Right lobe of liver (tissue), 6 donors: ENCODE data around the gene NFIB. TPM values are rescaled to one million over a fixed set of nuclear protein-coding genes. Genes with fewer than 3 reads are reported as not detected.

Experiments used
- ATAC-seq, 4 donors: fragments of 200-7000 bp; cut with Tn5 transposase; one replicate each; pipeline ENCODE4 v1.9.1; 2020; ENCODE audit warnings: mild to moderate bottlenecking in 4 of 4, moderate library complexity in 4 of 4
- DNase-seq, 3 donors: peaks; one replicate each; pipeline ENCODE4 v3.0.0-alpha.2; 2020
- H3K27ac ChIP-seq, 3 donors: fragments of 200-600 bp; one replicate each; pipeline ENCODE4 v1.8.0; 2022
- H3K27me3 ChIP-seq, 2 donors: fragments of 200-600 bp; one replicate each; pipeline ENCODE4 v1.8.0; 2022
- H3K36me3 ChIP-seq, 4 donors: fragments of 200-600 bp; sonication (generic) in 1 of 4; one replicate each; pipeline versions ENCODE4 v1.5.1 to v1.8.0; 2017 to 2022; ENCODE audit warnings: control low read depth in 1 of 4
- H3K4me1 ChIP-seq, 4 donors: fragments of 200-600 bp; sonication (generic) in 1 of 4; one replicate each; pipeline versions ENCODE4 v1.5.1 to v1.8.0; 2017 to 2022; ENCODE audit warnings: control low read depth in 1 of 4
- H3K4me3 ChIP-seq, 3 donors: fragments of 200-600 bp; one replicate each; pipeline ENCODE4 v1.8.0; 2022
- H3K9me3 ChIP-seq, 4 donors: fragments of 200-600 bp; sonication (generic) in 1 of 4; one replicate each; pipeline versions ENCODE4 v1.5.1 to v1.8.0; 2017 to 2022; ENCODE audit warnings: control low read depth in 1 of 4
- CTCF ChIP-seq, 4 donors: fragments of 200-600 bp in 3 of 4; fragments of 450-650 bp in 1 of 4; IDR thresholded peaks; one replicate each; pipeline versions ENCODE4 v1.5.1 to v1.8.0; 2016 to 2022; ENCODE audit warnings: antibody characterized with exemption in 4 of 4, mild to moderate bottlenecking in 2 of 4
- POLR2A ChIP-seq: fragments of 450-650 bp; IDR thresholded peaks from one replicate; pipeline ENCODE4 v1.6.1; 2017; ENCODE audit warnings: antibody characterized with exemption, mild to moderate bottlenecking
- WGBS: methylation state at CpG from one replicate; pipeline ENCODE4 v1.1.6; 2018; ENCODE audit warnings: low coverage, low lambda C conversion rate; ENCODE audit not compliant: insufficient coverage; ENCODE audit errors: missing lambda C conversion rate; 5-methylcytosine and 5-hydroxymethylcytosine counted together
- intact Hi-C, 2 donors: fragments of 100-400 bp; cut with DNase I; formaldehyde crosslinking; loops; one replicate each; pipeline versions ENCODE4 v1.11.2 to v1.14.1; 2022
- total RNA-seq, 6 experiments: library from RNA; depleted of rRNA in 2 of 6; stranded (reverse); fragments of >200 nt in 2 of 6; fragmentation: NEBNext Ultra II Directional in 3 of 6; extraction: Animal tissue kit (Norgen Biotek cat#: 25700) in 3 of 6; gene quantifications; one replicate each; pipeline versions ENCODE4 v1.1.0 to v1.2.4, GENCODE V29; 2016 to 2023
- donor health status: DM: no; HTN: yes; CAD: no.
- donor health status: DM: no; HTN: no; CAD: no.
- donor health status: DM: no; HTN: no; CAD: no.
- donor health status: DM: no; HTN: yes; CAD: no.
- donor health status: DM: no; HTN: yes; CAD: no.

The NFIB gene
- total RNA-seq, 6 experiments from 2014 or later = 23.0 to 45.3 (median 39.6) TPM

GRCh38 chr9:14087576-14087975 is 226.4 kb downstream of the NFIB start:
- no peak for DNase-seq
- WGBS = 93% methylated on average over 7 of the region's 7 CpGs
- H3K27ac ChIP-seq = no peak overlapping the region
- ATAC-seq = no peak
- intact Hi-C loops = no loop called here
- no peaks in the 10 kb centered on the region for H3K36me3 ChIP-seq
- no peaks in the 10 kb centered on the region for H3K27me3 ChIP-seq
- H3K9me3 ChIP-seq = no peaks in the 10 kb centered on the region
- no peak overlapping the region for H3K4me3 ChIP-seq
- no peak for TF ChIP-seq POLR2A
- no peak for TF ChIP-seq CTCF (IDR thresholded peaks at IDR 0.05)
- H3K4me1 ChIP-seq = peaks cover 0 to 5% (median 0%) of the 10 kb centered on the region in 4 donors

- no peaks in the 10 kb centered on the region for H3K27me3 ChIP-seq
- no peak overlapping the region for H3K27ac ChIP-seq
- ATAC-seq = no peak
- H3K36me3 ChIP-seq = no peaks in the 10 kb centered on the region
- no peak for DNase-seq
- 85% methylated on average over 5 of the region's 5 CpGs for WGBS
- intact Hi-C loops = no loop called here
- peaks cover 0 to 5% (median 0%) of the 10 kb centered on the region in 4 donors for H3K4me1 ChIP-seq
- H3K4me3 ChIP-seq = no peak overlapping the region
- TF ChIP-seq CTCF (IDR thresholded peaks at IDR 0.05) = no peak
- no peaks in the 10 kb centered on the region for H3K9me3 ChIP-seq
Observed at GRCh38 chr9:14086495-14086894, 227.4 kb downstream of the NFIB start.

GRCh38 chr9:14085810-14086209 is 228.1 kb downstream of the NFIB start:
- WGBS = no CpG with 5 or more reads among the region's 1 CpG
- intact Hi-C loops = no loop called here

GRCh38 chr9:14084867-14085266 is 229.1 kb downstream of the NFIB start:
- DNase-seq (no peak), ATAC-seq (peak in 1 of 4 donors; percentile 68)
- Histone ChIP-seq H3K27me3 (no peaks in the 10 kb centered on the region), H3K27ac (no peak overlapping the region), H3K9me3 (no peaks in the 10 kb centered on the region), H3K36me3 (no peaks in the 10 kb centered on the region), H3K4me3 (no peak overlapping the region), H3K4me1 (no peaks in the 10 kb centered on the region)
- intact Hi-C loops = no loop called here
- WGBS = 68% methylated on average over 3 of the region's 3 CpGs
- no peak for TF ChIP-seq POLR2A
- no peak for TF ChIP-seq CTCF (IDR thresholded peaks at IDR 0.05)

More at GRCh38 chr9:14085810-14086209, 228.1 kb downstream of the NFIB start:
- Histone ChIP-seq H3K27ac (no peak overlapping the region), H3K4me3 (no peak overlapping the region), H3K9me3 (no peaks in the 10 kb centered on the region), H3K4me1 (peaks cover 0 to 3% (median 0%) of the 10 kb centered on the region in 4 donors), H3K36me3 (no peaks in the 10 kb centered on the region), H3K27me3 (no peaks in the 10 kb centered on the region)
- DNase-seq (no peak), ATAC-seq (no peak)
- no peak for TF ChIP-seq POLR2A
- TF ChIP-seq CTCF (IDR thresholded peaks at IDR 0.05) = no peak

- no peak overlapping the region for H3K27ac ChIP-seq
- 83% methylated on average over 1 of the region's 1 CpG for WGBS
- H3K9me3 ChIP-seq = no peaks in the 10 kb centered on the region
- H3K4me1 ChIP-seq = no peaks in the 10 kb centered on the region
- DNase-seq (no peak), ATAC-seq (no peak)
- H3K4me3 ChIP-seq = no peak overlapping the region
- no peaks in the 10 kb centered on the region for H3K36me3 ChIP-seq
- intact Hi-C loops = no loop called here
- no peaks in the 10 kb centered on the region for H3K27me3 ChIP-seq
- TF ChIP-seq POLR2A = no peak
- TF ChIP-seq CTCF (IDR thresholded peaks at IDR 0.05) = no peak
Observed at GRCh38 chr9:14083366-14083765, 230.6 kb downstream of the NFIB start.
